Gastroesophageal sphincter (tissue), 3 donors: Measurements from ENCODE around the gene INTS13.

Experiments
- CTCF ChIP-seq, 4 experiments: fragments of 200-600 bp in 2 of 4; fragments of 450-650 bp in 2 of 4; sonication (generic) in 1 of 4; IDR thresholded peaks; one replicate each; pipeline ENCODE4 v1.5.1; 2017 to 2019; ENCODE audit warnings: antibody characterized with exemption in 4 of 4, mild to moderate bottlenecking in 2 of 4, moderate library complexity in 2 of 4
- POLR2A ChIP-seq, 2 donors: fragments of 450-650 bp; IDR thresholded peaks; one replicate each; pipeline ENCODE4 v1.6.1; 2017; ENCODE audit warnings: antibody characterized with exemption in 2 of 2, mild to moderate bottlenecking in 2 of 2, moderate library complexity in 1 of 2
- POLR2AphosphoS5 ChIP-seq: sonication (generic); formaldehyde crosslinking; IDR thresholded peaks from one replicate; pipeline ENCODE4 v1.6.1; 2017; ENCODE audit warnings: antibody characterized with exemption

- no peak for TF ChIP-seq POLR2AphosphoS5
- TF ChIP-seq CTCF (IDR thresholded peaks at IDR 0.05): no peak
- TF ChIP-seq POLR2A (IDR thresholded peaks at IDR 0.05): no peak
Observed at GRCh38 chr12:26979733-26980132, 42.0 kb upstream of the INTS13 start.
